ENCODE measurements around the gene SLC25A46.
"Not testable (repeated sequence)": the region's sequence is repeated elsewhere in the genome, so short reads cannot be mapped to it uniquely, and the experiment has no call there.

SLC25A46 gene

GRCh38 chr5:110731499-110731898 lies 7.3 kb upstream of the SLC25A46 start:
- not testable (repeated sequence) for H3K4me2 ChIP-seq (ENCODE audit: low read length, poor library complexity, severe bottlenecking); H3K4me3 ChIP-seq (ENCODE audit: insufficient read depth in 1 of 2, low read depth in 1 of 2, low read length in 2 of 2); H2BK120ac ChIP-seq (ENCODE audit: low read depth, low read length); H2AK5ac ChIP-seq (ENCODE audit: low read length, severe bottlenecking); H2BK15ac ChIP-seq (ENCODE audit: low read depth, poor library complexity, severe bottlenecking); H3K23ac ChIP-seq (ENCODE audit: low read length in 2 of 2); H3K27me3 ChIP-seq (ENCODE audit: control insufficient read depth in 1 of 2, insufficient read depth in 1 of 2, low read length in 2 of 2); H2BK5ac ChIP-seq (ENCODE audit: low read depth, low read length, poor library complexity, severe bottlenecking); H4K91ac ChIP-seq (ENCODE audit: low read length); H2AFZ ChIP-seq (ENCODE audit: low read depth, low read length); H3K79me1 ChIP-seq (replicated peaks; ENCODE audit: low read length, poor library complexity, severe bottlenecking); H3K36me3 ChIP-seq (ENCODE audit: control insufficient read depth in 1 of 2, insufficient read depth in 2 of 2, low read depth in 1 of 2, low read length in 2 of 2); H3K9me3 ChIP-seq (ENCODE audit: control insufficient read depth, low read length); DNase-seq; H3K4ac ChIP-seq (ENCODE audit: low read depth in 1 of 2, low read length in 2 of 2); H3K18ac ChIP-seq (ENCODE audit: low read depth in 1 of 2, low read length in 2 of 2); H3K14ac ChIP-seq (ENCODE audit: low read length in 2 of 2); H4K8ac ChIP-seq (ENCODE audit: low read length); H3K9ac ChIP-seq (ENCODE audit: low read length); H3K4me1 ChIP-seq (ENCODE audit: control insufficient read depth, insufficient read depth, low read depth, low read length); H3K27ac ChIP-seq (ENCODE audit: low read length, poor library complexity, severe bottlenecking); H2BK12ac ChIP-seq (ENCODE audit: low read length in 2 of 2)
- WGBS = 92% methylated on average over 2 of the region's 2 CpGs

GRCh38 chr5:110734101-110734500 lies 4.7 kb upstream of the SLC25A46 start:
- Histone ChIP-seq H2BK5ac (ENCODE audit: low read depth, low read length, poor library complexity, severe bottlenecking) (no peak overlapping the region), H3K23ac (ENCODE audit: low read length in 2 of 2) (no peak overlapping the region), H2BK120ac (ENCODE audit: low read depth, low read length) (no peak overlapping the region), H2BK12ac (ENCODE audit: low read length in 2 of 2) (no peak overlapping the region), H3K9ac (ENCODE audit: low read length) (no peak overlapping the region), H3K4me2 (ENCODE audit: low read length, poor library complexity, severe bottlenecking) (no peak overlapping the region), H3K27me3 (ENCODE audit: control insufficient read depth in 1 of 2, insufficient read depth in 1 of 2, low read length in 2 of 2) (no peaks in the 10 kb centered on the region), H3K4ac (ENCODE audit: low read depth in 1 of 2, low read length in 2 of 2) (no peak overlapping the region), H3K79me1 (replicated peaks; ENCODE audit: low read length, poor library complexity, severe bottlenecking) (peaks cover 2% of the 10 kb centered on the region), H3K14ac (ENCODE audit: low read length in 2 of 2) (no peak overlapping the region), H2AK5ac (ENCODE audit: low read length, severe bottlenecking) (no peak overlapping the region), H3K18ac (ENCODE audit: low read depth in 1 of 2, low read length in 2 of 2) (no peak overlapping the region), H3K27ac (ENCODE audit: low read length, poor library complexity, severe bottlenecking) (no peak overlapping the region), H2AFZ (ENCODE audit: low read depth, low read length) (no peak overlapping the region), H3K4me1 (ENCODE audit: control insufficient read depth, insufficient read depth, low read depth, low read length) (no peaks in the 10 kb centered on the region), H3K9me3 (ENCODE audit: control insufficient read depth, low read length) (no peaks in the 10 kb centered on the region), H3K4me3 (ENCODE audit: insufficient read depth in 1 of 2, low read depth in 1 of 2, low read length in 2 of 2) (no peak overlapping the region), H4K91ac (ENCODE audit: low read length) (no peak overlapping the region), H3K36me3 (ENCODE audit: control insufficient read depth in 1 of 2, insufficient read depth in 2 of 2, low read depth in 1 of 2, low read length in 2 of 2) (no peaks in the 10 kb centered on the region), H4K8ac (ENCODE audit: low read length) (no peak overlapping the region), H2BK15ac (ENCODE audit: low read depth, poor library complexity, severe bottlenecking) (no peak overlapping the region)
- 100% methylated on average over 1 of the region's 2 CpGs for WGBS
- no peak for DNase-seq

DNA sequence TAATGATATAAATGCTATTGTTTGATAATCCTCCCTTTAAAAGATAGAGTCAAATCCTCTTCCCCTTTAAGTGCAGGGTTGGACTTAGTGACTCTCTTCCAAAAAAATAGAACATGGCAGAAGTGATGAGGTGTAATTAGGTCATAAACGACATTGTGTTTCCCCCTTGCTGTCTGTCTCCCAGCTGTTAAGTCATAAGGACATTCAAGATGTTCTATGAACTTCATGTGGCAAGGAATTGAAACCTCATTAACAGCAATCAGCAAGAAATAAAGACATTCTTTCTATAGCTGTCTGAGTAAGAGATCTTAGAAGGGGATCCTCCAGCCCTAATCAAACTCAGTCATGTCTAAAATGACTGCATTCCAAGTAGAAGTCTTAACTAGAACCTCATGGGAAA lies 3.3 kb upstream of the SLC25A46 start:
- Histone ChIP-seq H3K9ac (ENCODE audit: low read length) (peak overlapping the region; percentile 32), H3K79me1 (replicated peaks; ENCODE audit: low read length, poor library complexity, severe bottlenecking) (peaks cover 2% of the 10 kb centered on the region), H2AFZ (ENCODE audit: low read depth, low read length) (no peak overlapping the region), H3K4me2 (ENCODE audit: low read length, poor library complexity, severe bottlenecking) (no peak overlapping the region), H3K27ac (ENCODE audit: low read length, poor library complexity, severe bottlenecking) (no peak overlapping the region), H3K4me1 (ENCODE audit: control insufficient read depth, insufficient read depth, low read depth, low read length) (no peaks in the 10 kb centered on the region), H2AK5ac (ENCODE audit: low read length, severe bottlenecking) (no peak overlapping the region), H3K14ac (ENCODE audit: low read length in 2 of 2) (no peak overlapping the region), H3K4me3 (ENCODE audit: insufficient read depth in 1 of 2, low read depth in 1 of 2, low read length in 2 of 2) (no peak overlapping the region), H3K9me3 (ENCODE audit: control insufficient read depth, low read length) (no peaks in the 10 kb centered on the region), H3K27me3 (ENCODE audit: control insufficient read depth in 1 of 2, insufficient read depth in 1 of 2, low read length in 2 of 2) (no peaks in the 10 kb centered on the region), H4K8ac (ENCODE audit: low read length) (no peak overlapping the region), H3K18ac (ENCODE audit: low read depth in 1 of 2, low read length in 2 of 2) (no peak overlapping the region), H2BK15ac (ENCODE audit: low read depth, poor library complexity, severe bottlenecking) (no peak overlapping the region), H2BK5ac (ENCODE audit: low read depth, low read length, poor library complexity, severe bottlenecking) (no peak overlapping the region), H2BK120ac (ENCODE audit: low read depth, low read length) (no peak overlapping the region), H3K36me3 (ENCODE audit: control insufficient read depth in 1 of 2, insufficient read depth in 2 of 2, low read depth in 1 of 2, low read length in 2 of 2) (no peaks in the 10 kb centered on the region), H3K23ac (ENCODE audit: low read length in 2 of 2) (no peak overlapping the region), H3K4ac (ENCODE audit: low read depth in 1 of 2, low read length in 2 of 2) (no peak overlapping the region), H2BK12ac (ENCODE audit: low read length in 2 of 2) (no peak overlapping the region), H4K91ac (ENCODE audit: low read length) (no peak overlapping the region)
- 75% methylated on average over 1 of the region's 1 CpG for WGBS
- no peak for DNase-seq

DNA sequence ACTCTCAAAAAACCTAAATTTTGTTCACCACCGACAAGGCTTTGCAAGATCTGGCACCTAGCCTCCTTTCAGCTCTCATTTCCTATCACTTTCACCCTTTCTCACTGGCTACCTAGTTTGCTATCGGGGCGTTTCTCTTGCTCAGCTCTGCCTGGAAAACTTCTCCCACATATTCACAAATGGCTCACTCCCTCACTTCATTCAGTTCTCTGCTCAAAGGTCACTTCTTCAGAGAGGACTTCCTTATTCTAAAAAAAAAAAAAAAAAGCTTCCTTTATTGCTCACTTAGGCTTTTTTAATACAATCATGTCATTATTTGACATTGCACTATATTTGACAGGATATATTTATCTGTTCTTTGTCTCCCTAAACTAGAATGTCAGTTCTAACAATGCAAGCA lies 2.1 kb upstream of the SLC25A46 start:
- H4K91ac ChIP-seq (ENCODE audit: low read length) = no peak overlapping the region
- no peak overlapping the region for H2BK120ac ChIP-seq (ENCODE audit: low read depth, low read length)
- H3K9me3 ChIP-seq (ENCODE audit: control insufficient read depth, low read length) = no peaks in the 10 kb centered on the region
- WGBS = 79% methylated on average over 3 of the region's 3 CpGs
- no peak overlapping the region for H2BK15ac ChIP-seq (ENCODE audit: low read depth, poor library complexity, severe bottlenecking)
- H3K4me2 ChIP-seq (ENCODE audit: low read length, poor library complexity, severe bottlenecking) = no peak overlapping the region
- no peak overlapping the region for H4K8ac ChIP-seq (ENCODE audit: low read length)
- H3K23ac ChIP-seq (ENCODE audit: low read length in 2 of 2) = no peak overlapping the region
- no peak overlapping the region for H3K14ac ChIP-seq (ENCODE audit: low read length in 2 of 2)
- no peak for DNase-seq
- H2AK5ac ChIP-seq (ENCODE audit: low read length, severe bottlenecking) = no peak overlapping the region
- H3K36me3 ChIP-seq (ENCODE audit: control insufficient read depth in 1 of 2, insufficient read depth in 2 of 2, low read depth in 1 of 2, low read length in 2 of 2) = no peaks in the 10 kb centered on the region
- H3K4me3 ChIP-seq (ENCODE audit: insufficient read depth in 1 of 2, low read depth in 1 of 2, low read length in 2 of 2) = peak overlapping the region in 1 of 2 experiments; percentile 15
- no peak overlapping the region for H3K18ac ChIP-seq (ENCODE audit: low read depth in 1 of 2, low read length in 2 of 2)
- no peaks in the 10 kb centered on the region for H3K4me1 ChIP-seq (ENCODE audit: control insufficient read depth, insufficient read depth, low read depth, low read length)
- no peak overlapping the region for H2AFZ ChIP-seq (ENCODE audit: low read depth, low read length)
- no peaks in the 10 kb centered on the region for H3K27me3 ChIP-seq (ENCODE audit: control insufficient read depth in 1 of 2, insufficient read depth in 1 of 2, low read length in 2 of 2)
- H2BK12ac ChIP-seq (ENCODE audit: low read length in 2 of 2) = no peak overlapping the region
- H3K27ac ChIP-seq (ENCODE audit: low read length, poor library complexity, severe bottlenecking) = no peak overlapping the region
- H3K4ac ChIP-seq (ENCODE audit: low read depth in 1 of 2, low read length in 2 of 2) = no peak overlapping the region
- peak overlapping the region; percentile 32 for H3K9ac ChIP-seq (ENCODE audit: low read length)
- H2BK5ac ChIP-seq (ENCODE audit: low read depth, low read length, poor library complexity, severe bottlenecking) = no peak overlapping the region
- H3K79me1 ChIP-seq (replicated peaks; ENCODE audit: low read length, poor library complexity, severe bottlenecking) = peaks cover 3% of the 10 kb centered on the region

Measured in mesenchymal stem cell (in vitro differentiated cells and primary cell).